ENCODE results near the gene RBM43. TPM values are rescaled to one million over a fixed set of nuclear protein-coding genes. Genes with fewer than 3 reads are reported as not detected.

RBM43 gene
- total RNA-seq, 1 donor from 2014 or later: 2.9 TPM

- no peak overlapping the region for H3K27ac Mint-ChIP-seq
- intact Hi-C loops (cut with micrococcal nuclease): no loop called here
- H3K27me3 Mint-ChIP-seq (ENCODE audit: insufficient read depth): peaks cover 5% of the 10 kb centered on the region
- no peak for DNase-seq (ENCODE audit: low spot score)
- H3K4me3 Mint-ChIP-seq: no peak overlapping the region
- H3K9me3 Mint-ChIP-seq: no peaks in the 10 kb centered on the region
- no peaks in the 10 kb centered on the region for H3K4me1 Mint-ChIP-seq (ENCODE audit: low read depth)
- H3K36me3 Mint-ChIP-seq (ENCODE audit: low read depth): no peaks in the 10 kb centered on the region
Observed at GRCh38 chr2:151200277-151200676, 61.4 kb downstream of the RBM43 start.

DNA sequence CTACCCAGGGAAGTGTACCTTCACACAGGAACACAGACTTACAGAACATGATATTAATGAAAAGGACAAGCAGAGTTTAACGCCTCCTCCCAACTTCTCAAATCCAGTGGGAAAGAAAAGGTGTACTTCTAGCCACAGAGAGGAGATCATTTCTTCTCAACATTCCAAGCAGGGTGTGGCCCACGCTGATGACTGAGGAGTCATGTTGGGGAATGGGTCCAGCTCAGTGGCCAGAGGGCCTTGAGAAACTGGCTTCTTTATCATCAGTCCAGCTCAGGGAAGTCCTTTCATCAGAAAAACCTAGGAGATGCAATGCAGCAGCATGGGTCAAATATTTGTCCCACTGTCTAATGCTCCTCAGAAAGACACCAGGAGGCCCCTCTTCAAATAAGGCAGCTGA, 63.0 kb downstream of the RBM43 start:
- DNase-seq (ENCODE audit: low spot score): no peak
- Mint-ChIP-seq H3K27me3 (ENCODE audit: insufficient read depth) (no peaks in the 10 kb centered on the region), H3K36me3 (ENCODE audit: low read depth) (no peaks in the 10 kb centered on the region), H3K4me1 (ENCODE audit: low read depth) (no peaks in the 10 kb centered on the region), H3K9me3 (no peaks in the 10 kb centered on the region), H3K4me3 (no peak overlapping the region), H3K27ac (no peak overlapping the region)
- intact Hi-C loops (cut with micrococcal nuclease): no loop called here

Other genes starting within 250 kb of the RBM43 start
- gene NMI, start 27.8 kb upstream of the RBM43 start, total RNA-seq: 36.8 and 40.1 TPM in 2 replicates
- not detected in 2 replicates for gene TNFAIP6, start 95.7 kb upstream of the RBM43 start, total RNA-seq
- gene RIF1, start 148.0 kb upstream of the RBM43 start, total RNA-seq: 82.4 and 82.7 TPM in 2 replicates

Measured in activated T-helper 1 cell treated with anti-CD3 and anti-CD28 coated beads, Interleukin-12 subunit alpha, Interleukin-12 subunit beta, Interleukin-2, Interleukin-4 antibody, amounts not matched to agents 30 ng/mL and 10 ng/mL and 1 ng/mL, durations not matched to agents 14 hours and 24 hours and 36 hours (primary cell).